Stimulated activated naive CD8-positive, alpha-beta T cell treated with anti-CD3 and anti-CD28 coated beads, Interleukin-15, Interleukin-2, amounts not matched to agents 100 U/mL and 50 U/mL, for 24 hours (primary cell): Measurements from ENCODE around the gene SURF1.
"Not testable (repeated sequence)": the region's sequence is repeated elsewhere in the genome, so short reads cannot be mapped to it uniquely, and the experiment has no call there.

Source experiments
- ATAC-seq: fragments of 150-1000 bp; cut with Tn5 transposase; one replicate; pipeline ENCODE4 v1.10.0; 2021
- DNase-seq: peaks from one replicate; pipeline ENCODE4 v3.0.0; 2021

Gene SURF1

DNA sequence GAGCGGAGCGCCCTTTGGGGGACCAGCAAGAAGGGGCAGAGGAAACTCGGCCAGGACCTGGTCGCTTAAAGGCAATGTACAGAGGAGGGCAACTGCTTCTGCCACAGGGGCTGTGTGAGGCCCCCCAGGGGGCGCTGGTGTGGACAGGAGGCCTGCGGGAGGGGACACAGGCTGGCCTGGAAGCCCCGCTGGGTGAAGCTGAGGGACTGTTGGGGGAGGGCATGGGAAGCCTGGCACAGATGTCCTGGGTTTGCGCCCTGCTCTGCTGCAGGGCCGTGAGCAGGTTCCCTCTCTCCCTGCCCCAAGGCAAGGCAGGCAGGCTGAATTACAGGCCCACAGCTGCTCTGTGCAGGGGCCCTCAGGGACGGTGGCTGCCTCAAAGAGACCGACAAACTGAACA, 13.7 kb downstream of the SURF1 start:
- DNase-seq (no peak), ATAC-seq (no peak)

DNA sequence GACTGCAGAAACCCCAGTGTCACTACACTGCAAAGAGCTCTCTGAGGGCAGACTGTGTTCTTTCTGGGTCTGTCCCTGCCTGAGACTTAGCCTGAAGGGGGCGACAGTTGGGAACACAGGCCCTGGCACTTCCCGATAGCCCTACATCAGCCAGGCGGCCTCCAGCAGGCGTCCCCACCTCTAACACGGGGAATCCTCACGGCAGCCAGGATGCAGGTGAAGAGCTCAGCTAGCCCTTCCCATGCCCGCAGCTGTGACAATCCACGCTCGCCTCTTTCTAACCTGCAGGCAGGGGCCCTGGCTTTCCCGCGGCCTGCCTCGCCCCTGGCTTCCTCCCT, 14.2 kb downstream of the SURF1 start:
- no peak for ATAC-seq
- DNase-seq, result no peak

DNA sequence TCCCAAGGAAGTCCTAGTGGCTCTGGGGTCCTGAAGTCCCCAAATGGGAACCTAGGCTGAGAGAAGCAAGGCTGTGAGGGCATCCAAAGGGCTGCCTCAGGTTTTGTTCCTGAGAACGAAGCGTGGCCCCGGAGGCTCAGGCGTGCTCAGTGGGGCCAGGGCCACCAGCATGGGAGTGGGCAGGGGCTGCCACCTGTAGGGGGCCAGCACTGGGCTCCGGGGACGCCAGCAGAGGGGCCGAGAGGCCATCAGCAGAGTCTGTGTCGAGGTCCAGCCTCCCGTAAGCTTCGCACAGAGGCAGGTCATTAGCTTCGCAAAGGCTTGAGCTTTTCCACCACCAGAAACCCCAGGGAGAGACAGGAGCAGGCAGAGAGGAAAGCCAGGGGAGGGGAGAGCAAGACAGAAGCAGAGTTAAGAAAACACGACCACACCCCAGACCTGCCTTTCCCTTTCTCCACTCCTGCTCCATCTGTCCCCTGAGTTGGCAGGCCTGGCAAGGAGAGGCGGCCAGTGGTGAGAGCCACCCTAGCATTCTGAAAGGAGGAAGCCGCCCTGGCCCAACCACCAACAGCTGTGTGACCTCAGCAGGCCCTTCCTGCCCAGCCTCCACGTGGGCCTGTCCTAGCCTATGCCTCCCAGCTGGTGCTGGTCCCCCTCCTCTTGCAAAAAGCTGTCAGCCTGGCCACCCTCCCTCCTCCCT, 14.8 kb downstream of the SURF1 start:
- DNase-seq (no peak), ATAC-seq (no peak)

DNA sequence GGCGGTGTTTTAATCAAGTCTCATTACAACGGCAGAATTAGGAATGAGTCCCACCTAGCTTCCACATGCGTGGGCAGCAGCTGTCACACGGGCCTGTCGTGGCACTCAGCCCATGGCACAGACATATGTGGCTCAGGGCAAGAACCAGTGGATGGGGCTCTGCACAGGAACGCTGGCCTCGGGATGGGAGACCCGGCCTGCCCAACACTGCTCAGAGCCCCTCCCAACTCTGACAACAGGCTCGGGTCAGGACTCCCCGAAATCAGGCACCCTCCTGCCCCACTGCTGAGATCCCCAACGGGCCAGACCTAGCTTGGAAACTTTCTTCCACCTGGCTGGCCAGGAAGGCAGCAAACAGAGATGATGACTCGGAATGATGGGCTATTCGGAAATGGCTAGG, 15.4 kb downstream of the SURF1 start:
- ATAC-seq (no peak), DNase-seq (no peak)

DNA sequence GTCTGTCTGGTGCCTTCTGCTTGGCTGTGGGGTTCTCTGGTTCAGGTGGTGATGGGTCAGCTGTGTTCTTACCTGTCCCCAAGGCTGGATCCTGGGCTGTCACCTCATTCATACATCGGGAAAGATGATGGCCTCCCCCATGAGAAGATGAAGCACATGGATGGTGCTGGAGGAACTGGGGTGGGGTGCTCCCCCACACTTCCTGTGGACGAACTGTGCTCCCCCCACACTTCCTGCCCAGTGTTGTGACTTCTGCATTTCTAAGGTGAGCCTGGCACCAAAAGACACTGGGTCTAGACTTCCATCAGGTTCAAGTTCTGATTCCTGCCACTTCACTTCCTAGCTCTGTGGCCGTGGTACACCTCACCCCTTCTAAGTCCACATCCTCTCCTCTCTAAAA, 16.0 kb downstream of the SURF1 start:
- ATAC-seq, result no peak

DNA sequence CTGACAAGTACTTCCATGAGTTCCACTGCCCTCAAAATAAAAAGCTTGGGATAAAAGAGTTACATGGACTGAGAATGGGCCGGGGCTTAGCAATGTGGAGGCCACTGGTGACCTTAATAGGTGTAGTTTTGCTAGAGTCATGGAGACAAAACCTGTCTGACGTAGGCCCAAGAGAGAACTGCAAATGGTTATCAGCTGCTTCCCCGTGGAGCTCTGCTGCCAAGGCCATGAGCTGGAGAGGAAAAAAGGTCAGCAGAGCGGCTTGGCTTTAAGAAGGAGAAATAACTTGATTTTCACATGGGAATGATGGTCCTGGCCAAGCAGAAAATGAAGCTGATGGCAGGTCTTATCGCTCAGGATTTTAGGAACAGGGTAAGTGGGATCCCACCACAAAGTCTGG, 16.6 kb downstream of the SURF1 start:
- peak; percentile 2 for DNase-seq
- no peak for ATAC-seq

More for the DNA sequence above, 16.0 kb downstream of the SURF1 start:
- DNase-seq, result no peak

DNA sequence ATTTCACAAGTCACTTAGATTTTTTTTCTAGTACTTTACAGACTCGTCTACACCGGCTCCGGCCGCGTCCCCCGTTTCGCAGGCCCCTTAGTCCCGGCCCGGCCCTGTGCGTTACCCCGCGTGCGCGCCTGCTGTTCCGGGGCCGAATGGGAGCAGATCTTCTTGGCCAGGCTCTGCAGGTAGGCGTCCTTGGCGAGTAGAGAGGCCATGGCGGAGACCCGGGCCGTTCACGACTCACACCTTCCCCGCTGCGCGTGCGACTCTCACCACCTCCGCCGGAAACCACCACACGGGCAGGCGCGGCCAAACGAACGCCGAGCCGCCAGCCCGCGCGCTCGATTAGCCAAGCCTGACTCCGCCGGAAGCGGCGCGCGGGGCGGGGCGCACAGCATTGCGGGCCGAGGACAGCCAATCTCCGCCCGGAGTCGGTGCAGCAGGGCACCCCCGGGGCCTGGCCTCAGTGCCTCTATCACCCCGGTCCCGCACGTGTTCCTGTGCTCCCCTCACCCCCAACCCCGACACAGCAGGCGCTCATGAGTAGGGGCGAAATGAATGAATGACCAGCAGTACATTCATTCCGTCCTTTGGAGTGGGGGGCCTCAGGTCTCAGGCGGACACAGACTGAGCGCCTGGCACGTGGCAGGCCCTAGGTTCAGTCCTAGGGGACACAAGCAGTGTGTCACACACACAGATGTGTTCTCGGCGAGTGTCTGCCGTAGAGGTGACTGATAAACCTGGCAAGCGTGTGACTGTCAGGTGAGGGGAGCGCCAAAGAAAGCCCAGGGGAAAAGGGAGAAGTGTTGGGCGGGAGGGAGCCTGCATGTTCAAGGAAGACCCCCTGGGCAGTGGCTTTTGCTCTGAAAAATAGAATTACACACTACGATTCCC, 20.1 kb downstream of the SURF1 start, which contains the start of gene SURF6:
TSS of gene SURF6 (minus strand) at position 265 of the 888 bp plus-strand sequence. CDS start at position 209, 56 bp downstream.
- peak; percentile 96 for DNase-seq
- ATAC-seq, result peak; percentile 98

DNA sequence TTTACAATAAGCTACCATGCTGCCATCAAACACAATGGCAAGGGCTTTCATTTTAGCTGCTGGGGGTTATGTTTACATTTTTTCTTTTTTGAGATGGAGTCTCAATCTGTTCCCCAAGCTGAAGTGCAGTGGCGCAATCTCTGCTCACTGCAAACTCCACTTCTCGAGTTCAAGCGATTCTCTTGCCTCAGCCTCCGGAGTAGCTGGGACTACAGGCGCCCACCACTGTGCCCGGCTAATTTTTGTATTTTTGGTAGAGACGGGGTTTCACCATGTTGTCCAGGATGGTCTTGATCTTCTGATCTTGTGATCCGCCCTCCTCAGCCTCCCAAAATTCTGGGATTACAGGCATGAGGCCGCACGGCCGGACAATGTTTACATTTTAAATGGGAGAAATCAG, 21.4 kb downstream of the SURF1 start:
- DNase-seq, result peak; percentile 2

DNA sequence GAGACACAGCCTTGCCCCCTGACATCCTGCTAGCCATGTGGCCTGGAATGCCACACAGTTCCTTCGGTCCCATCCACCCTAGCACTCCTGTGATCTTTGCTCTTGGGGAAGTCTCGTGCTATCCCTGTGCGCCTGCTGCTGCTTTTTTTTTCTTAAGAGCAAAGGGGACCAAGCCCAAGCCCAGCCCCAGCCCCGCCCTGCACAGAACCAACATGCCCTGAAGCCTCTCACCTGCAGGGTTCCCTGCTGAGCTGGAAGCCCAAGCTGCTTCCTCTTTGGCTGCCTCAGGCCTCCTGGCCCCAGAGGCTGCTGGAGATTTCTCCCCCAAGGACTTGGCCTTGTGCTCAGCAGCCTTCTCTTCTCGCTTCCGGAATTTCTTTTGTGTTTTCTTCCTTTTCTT, 22.1 kb downstream of the SURF1 start:
- DNase-seq (peak; percentile 4), ATAC-seq (no peak)

More for the DNA sequence above, 21.4 kb downstream of the SURF1 start:
- not testable (repeated sequence) for ATAC-seq

DNA sequence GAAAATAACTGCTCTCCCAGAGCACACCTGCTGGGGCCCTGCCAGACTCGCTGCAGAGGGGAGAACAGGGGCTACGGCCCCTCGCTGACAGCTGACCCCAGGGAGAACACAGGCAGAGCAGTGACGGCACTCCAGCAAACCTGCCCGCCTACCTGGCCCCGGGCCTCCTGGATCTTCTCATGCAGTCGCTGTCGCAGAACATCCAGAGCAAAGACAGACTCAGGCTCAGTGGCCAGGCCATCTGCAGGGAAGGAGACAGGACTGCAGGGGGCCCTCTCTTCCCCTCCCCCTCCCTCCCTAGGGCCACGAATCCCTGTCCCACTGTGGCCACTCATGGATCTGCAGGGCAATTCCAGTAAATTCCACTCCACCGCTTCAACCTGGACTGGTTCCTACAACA, 22.7 kb downstream of the SURF1 start:
- ATAC-seq (no peak), DNase-seq (peak; percentile 6)

DNA sequence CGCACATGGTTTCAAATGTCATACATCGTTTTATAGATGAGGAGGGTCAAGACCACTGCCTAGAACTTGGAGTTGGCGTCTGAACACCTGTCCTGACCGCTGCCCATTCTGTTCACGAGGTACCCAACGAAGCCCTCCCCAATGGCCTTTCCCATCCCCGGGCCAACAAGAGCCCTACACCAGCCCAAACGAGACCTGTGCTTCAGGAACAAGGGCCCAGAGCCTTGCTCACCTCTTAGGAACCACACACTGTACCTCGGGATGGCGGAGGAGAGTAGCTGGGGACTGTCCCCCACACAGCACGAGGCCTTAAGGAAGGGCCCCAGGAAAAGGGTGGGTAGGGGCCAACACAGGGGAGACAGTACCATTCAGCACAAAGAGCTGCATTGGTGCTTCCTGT, 23.3 kb downstream of the SURF1 start:
- ATAC-seq (no peak), DNase-seq (peak; percentile 2)

DNA sequence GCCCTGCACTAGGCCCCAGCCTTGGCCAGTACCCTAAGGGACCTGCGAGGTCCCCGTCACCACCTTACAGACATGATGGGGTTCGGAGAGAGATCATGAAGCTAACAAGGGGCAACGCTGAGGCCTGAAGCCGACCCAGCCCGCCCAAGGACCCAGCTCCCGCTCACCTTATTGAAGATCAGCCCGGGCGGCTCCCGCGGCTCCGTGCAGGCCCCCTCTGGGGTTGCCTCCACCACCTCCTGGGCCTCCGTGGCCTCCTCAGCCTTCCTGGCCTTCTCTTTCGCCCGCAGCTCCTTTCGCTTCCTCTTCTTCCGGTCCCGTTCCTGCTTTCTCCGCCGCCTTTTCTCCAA, 23.9 kb downstream of the SURF1 start:
- DNase-seq, result no peak
- no peak for ATAC-seq

DNA sequence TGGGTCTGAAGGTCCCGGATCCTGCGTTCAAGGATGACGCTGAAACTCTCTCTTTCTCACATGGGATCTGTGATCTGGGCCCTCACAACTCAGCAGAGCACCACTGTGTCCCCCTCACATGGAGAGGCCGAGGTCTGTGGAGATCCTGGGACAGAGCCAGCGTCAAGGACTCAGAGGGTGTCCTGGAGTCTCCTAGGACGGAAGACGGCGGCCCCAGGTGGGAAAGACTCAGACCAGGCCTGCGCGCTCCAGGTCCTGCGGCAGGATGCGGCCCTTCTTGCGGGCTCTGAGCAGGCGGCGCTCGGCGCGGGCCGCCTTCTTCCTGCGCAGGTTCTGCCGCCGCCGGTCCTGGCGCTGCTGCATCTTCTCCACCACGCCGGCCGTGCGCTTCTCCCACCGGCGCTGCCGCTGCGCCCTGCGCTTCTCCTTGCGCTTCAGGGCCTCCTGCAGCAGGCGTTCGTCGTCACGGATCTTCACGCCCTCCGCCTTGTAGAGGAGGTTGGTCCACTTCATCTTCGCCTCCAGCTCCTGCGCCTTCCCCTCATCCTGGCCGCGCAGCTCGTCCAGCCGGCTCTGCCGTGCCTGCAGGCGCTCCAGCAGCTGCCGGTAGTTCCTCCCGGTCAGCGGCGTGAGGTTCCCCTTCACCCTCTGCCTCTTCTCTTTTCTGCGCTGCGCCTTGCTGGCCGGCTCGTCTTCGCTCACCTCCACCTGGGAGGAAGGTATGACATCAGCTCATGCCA, 24.5 kb downstream of the SURF1 start:
- no peak for ATAC-seq
- no peak for DNase-seq

DNA sequence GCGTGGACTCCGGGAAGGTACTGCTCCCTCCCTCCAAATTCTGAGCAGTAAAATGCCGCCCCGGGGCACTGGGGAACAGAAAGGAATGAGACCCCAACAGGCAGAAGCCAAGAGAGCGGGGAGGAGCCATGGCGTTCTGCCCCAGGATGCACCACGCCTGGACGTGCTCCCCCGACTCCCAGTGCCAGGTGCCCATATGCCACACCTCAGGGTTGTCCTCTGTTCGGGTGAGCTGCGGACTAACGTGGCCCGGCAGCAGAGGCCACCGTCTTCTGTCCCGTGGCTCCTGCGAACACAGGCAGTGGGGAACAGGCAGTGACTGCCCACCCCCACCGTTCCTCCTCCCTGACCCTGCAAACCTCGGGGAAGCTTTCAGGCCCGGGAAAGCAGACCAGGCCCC, 25.1 kb downstream of the SURF1 start:
- ATAC-seq, result no peak
- DNase-seq, result no peak

DNA sequence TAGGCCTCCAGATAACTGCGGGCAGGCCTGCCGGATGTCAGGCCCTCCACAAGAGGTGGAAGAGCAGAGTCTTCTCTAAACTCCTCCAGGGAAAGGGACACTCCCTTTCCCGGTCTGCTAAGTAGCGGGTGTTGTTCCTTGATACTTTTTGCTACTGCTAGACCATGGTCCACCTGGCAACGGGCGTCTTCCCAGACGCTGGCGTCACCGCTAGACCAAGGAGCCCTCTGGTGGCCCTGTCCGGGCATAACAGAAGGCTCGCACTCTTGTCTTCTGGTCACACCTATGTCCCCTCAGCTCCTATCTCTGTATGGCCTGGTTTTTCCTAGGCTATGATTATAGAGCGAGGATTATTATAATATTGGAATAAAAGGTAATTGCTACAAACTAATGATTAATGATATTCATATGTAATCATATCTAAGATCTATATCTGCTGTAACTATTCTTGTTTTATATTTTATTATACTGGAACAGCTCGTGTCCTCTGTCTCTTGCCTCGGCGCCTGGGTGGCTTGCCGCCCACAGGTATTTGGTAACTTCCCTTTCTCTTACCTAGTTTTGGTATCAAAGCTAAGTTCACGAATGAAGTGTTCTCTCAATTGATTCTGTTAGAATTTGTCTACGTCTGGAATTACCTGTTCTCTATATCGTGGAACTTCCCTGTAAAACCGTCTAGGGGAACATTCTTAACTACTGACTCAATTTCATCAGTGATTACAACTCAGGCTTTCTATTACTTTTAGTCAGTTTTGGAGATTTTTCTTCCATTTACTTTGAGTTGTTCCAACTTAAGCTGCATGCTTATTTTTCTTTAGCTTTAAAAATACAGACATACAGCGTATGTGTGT, 26.8 kb downstream of the SURF1 start:
- DNase-seq, ATAC-seq: not testable (repeated sequence)

DNA sequence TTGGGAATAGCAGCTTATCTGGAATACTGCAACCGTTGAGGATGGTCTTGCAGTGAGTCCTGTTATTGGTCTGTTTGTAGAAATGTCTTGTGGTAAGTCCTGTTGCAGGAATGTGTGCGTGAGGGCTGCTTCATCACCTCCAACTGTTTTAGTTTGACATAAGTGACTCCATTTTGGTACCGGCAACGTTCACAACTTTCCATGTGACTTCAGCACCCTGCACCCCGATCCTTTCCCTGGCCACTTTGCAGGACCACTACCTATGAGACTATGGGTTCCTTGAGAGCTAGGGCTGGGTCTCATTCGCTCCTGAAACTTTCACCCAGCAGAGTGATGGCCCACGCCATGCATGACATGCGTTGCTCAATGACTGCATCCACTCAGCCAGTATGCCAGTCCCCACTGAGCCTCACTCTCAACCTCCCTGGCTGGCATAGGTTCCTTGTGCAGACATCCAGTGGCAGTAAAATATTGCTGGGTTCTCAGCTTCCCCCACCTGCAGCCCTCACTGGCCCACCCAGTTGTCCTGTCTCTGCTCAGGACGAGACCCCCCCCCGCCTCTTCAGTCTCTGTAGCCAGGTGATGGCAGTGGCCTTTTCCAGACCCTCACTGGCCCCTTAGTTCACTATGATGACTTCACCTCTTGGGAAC, 28.3 kb downstream of the SURF1 start:
- ATAC-seq (no peak), DNase-seq (no peak)

DNA sequence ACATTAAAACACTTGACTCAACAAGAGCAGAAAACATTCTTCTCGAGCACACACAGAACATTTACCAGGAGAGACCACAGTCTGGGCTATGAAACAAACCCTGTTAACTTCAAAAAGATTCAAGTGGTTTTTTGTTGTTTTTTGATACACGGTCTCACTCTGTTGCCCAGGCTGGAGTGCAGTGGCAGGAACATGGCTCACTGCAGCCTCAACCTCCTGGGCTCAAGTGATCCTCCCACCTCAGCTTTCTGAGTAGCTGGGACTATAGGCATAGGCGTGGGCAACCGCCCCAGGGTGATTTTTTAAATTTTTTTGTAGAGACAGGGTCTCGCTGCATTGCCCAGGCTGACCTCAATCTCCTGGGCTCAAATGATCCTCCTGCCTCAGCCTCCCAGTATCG, 29.3 kb downstream of the SURF1 start:
- ATAC-seq, DNase-seq: not testable (repeated sequence)

DNA sequence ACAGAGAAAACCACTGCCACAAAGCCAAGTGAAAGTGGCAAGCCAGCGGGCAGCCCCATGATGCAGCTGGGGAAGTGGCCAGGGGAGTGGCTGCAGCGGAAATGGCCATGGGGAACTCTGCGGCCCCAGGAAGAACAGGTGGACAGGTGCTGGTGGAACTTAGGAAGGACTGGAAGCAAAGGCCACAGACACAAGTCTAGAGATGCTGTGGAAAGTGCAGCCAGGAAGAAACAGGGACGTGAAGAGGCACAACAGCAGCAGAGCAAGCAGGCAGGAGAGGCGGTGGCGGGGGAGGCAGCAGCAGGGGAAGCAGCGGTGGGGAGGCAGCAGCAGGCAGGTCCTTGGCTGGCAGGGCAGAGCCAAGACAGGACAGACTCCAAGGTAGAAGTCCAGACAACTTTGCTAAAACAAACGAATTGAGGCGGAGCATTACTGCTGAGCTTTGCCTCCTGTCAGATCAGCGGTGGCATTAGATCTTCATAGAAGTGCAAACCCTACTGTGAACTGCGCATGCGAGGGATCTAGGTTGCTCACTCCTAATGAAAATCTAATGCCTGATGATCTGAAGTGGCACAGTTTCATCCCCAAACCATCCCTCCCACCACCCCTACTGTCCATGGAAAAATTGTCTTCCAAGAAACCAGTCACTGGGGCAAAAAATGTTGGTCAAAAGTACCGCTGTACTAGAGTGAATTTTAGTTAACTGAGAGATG, 32.1 kb downstream of the SURF1 start:
- DNase-seq (no peak), ATAC-seq (no peak)

DNA sequence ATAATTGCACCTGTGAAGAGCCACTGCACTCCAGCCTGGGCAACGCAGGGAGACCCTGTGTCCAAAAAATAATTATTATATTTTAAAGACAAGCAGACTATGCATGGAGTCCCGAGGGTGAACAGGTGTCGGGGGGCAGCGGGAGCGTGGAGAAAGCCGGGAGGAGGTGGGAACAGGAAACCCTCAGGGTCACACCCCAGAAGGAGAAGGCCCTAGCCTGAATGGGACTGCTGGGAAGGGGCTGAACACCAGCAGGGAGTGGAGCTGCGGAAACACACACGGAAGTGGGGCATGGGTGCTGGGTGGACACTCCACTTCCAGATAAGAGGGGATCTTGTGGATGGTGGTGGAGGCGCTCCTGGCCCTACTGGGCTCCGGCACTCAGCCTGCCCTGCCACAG, 33.1 kb downstream of the SURF1 start:
- no peak for ATAC-seq

DNA sequence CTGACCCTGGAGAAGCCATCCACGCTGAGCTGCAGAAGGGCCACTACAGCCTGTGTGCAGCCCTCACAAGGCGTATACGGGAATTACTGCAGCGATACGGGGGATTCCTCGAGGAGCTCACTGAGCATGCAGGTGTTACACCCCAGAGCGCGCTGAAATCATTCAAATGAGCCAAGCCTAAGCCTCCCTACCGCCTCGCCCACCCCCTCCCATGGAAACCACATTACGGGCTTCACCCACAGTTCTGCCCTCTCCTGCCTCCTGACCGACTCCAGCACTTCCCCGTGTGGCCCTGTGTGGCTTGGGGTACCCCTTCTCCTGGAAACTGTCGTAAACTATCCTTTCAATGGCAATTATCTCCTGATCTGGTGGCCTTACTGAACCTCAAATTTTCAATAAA, 33.6 kb downstream of the SURF1 start:
- ATAC-seq (no peak), DNase-seq (no peak)

More for the DNA sequence above, 33.1 kb downstream of the SURF1 start:
- no peak for DNase-seq
